ENCODE measurements around the gene LRRC8C. TPM values are rescaled to one million over a fixed set of nuclear protein-coding genes. Genes with fewer than 3 reads are reported as not detected.

Gene LRRC8C
- total and polyA plus RNA-seq, 2 donors (not counting 1 experiment from before 2014, with no cell fraction given), result 3.9 to 6.8 TPM

GRCh38 chr1:89615676-89616598, 17.0 kb upstream of the LRRC8C start:
- Mint-ChIP-seq H3K4me1 (peaks cover 9% of the 10 kb centered on the region), H3K9me3 (ENCODE audit: insufficient read depth) (peaks cover 3% of the 10 kb centered on the region), H3K27me3 (no peaks in the 10 kb centered on the region), H3K27ac (no peak overlapping the region), H3K4me3 (no peak overlapping the region)
- no peak overlapping the region for H3K4me2 ChIP-seq (replicated peaks; ENCODE audit: low read depth, low read length, poor library complexity, severe bottlenecking)
- no peak overlapping the region for H2AFZ ChIP-seq (ENCODE audit: insufficient read depth, low read depth, low read length, poor library complexity, severe bottlenecking)
- H3K4me1 ChIP-seq (ENCODE audit: control insufficient read depth in 2 of 2, insufficient read depth in 2 of 2, low read length in 2 of 2), result peaks cover 10 to 11% of the 10 kb centered on the region in 2 donors
- no peaks in the 10 kb centered on the region for H4K20me1 ChIP-seq (ENCODE audit: control insufficient read depth, insufficient read depth, low read length, poor library complexity, severe bottlenecking)
- DNase-seq (peak; percentile 52), ATAC-seq (ENCODE audit: low read depth) (peak; percentile 77)
- TF ChIP-seq EZH2 (IDR thresholded peaks at IDR 0.05; ENCODE audit: borderline replicate concordance, insufficient read depth, low read depth, low read length, poor library complexity, severe bottlenecking), result no peak
- peak; percentile 51 for TF ChIP-seq CTCF (IDR thresholded peaks at IDR 0.05)
- WGBS (ENCODE audit: insufficient coverage), result 95% methylated on average over 2 of the region's 3 CpGs
- ChIA-PET POLR2A (no interaction called here), CTCF (interaction anchor here (0.8 to 6.8 kb wide), 12 partner anchors 8 to 166 kb away, joined by 3 to 46 read pairs (median 4); no protein-coding TSS in a partner anchor)
- H3K4me3 ChIP-seq (ENCODE audit: control extremely low read depth in 1 of 5, extremely low read depth in 1 of 5, insufficient read depth in 1 of 5, low read depth in 2 of 5, low read length in 4 of 5), result no peak overlapping the region
- no peak overlapping the region for H3K9ac ChIP-seq (ENCODE audit: low read length)
- no peaks in the 10 kb centered on the region for H3K27me3 ChIP-seq (replicated peaks in 1 of 4; ENCODE audit: control extremely low read depth in 1 of 4, control insufficient read depth in 3 of 4, insufficient read depth in 4 of 4, low read length in 3 of 4)
- no peaks in the 10 kb centered on the region for H3K36me3 ChIP-seq (replicated peaks in 1 of 2; ENCODE audit: control extremely low read depth in 1 of 2, control insufficient read depth in 1 of 2, extremely low read depth in 1 of 2, insufficient read depth in 2 of 2, low read length in 1 of 2)
- H3K9me3 ChIP-seq (ENCODE audit: control extremely low read depth in 1 of 3, control insufficient read depth in 2 of 3, insufficient read depth in 1 of 3, low read length in 2 of 3), result peaks cover 0 to 7% (median 0%) of the 10 kb centered on the region in 3 donors
- H3K79me2 ChIP-seq (ENCODE audit: control insufficient read depth, insufficient read depth, low read length), result no peaks in the 10 kb centered on the region
- intact Hi-C loops (cut with micrococcal nuclease), result loop anchor here (1.0 kb wide), 1 partner anchor 147 kb away; no protein-coding TSS in a partner anchor
- no peak overlapping the region for H3K27ac ChIP-seq (ENCODE audit: low read length in 2 of 2)
